HG02973 (cell line): ENCODE results near the gene CCNK.

Experiments used
- ATAC-seq: cut with Tn5 transposase; IDR thresholded peaks from one replicate; pipeline ENCODE4 v1.9.1; 2021; ENCODE audit warnings: moderate library complexity; ENCODE audit not compliant: unreplicated experiment

CCNK gene

GRCh38 chr14:99549684-99550083 lies 68.5 kb downstream of the CCNK start:
- ATAC-seq = no peak

GRCh38 chr14:99550387-99550992 lies 69.3 kb downstream of the CCNK start:
- no peak for ATAC-seq

GRCh38 chr14:99551034-99551922 lies 70.1 kb downstream of the CCNK start:
- no peak for ATAC-seq

GRCh38 chr14:99552021-99552553 lies 70.9 kb downstream of the CCNK start:
- no peak for ATAC-seq

- ATAC-seq = no peak
Measured at GRCh38 chr14:99552572-99553216, 71.5 kb downstream of the CCNK start.

- ATAC-seq = no peak
Measured at GRCh38 chr14:99554184-99554583, 73.0 kb downstream of the CCNK start.

GRCh38 chr14:99554757-99555531 lies 73.7 kb downstream of the CCNK start:
- no peak for ATAC-seq

- no peak for ATAC-seq
Measured at GRCh38 chr14:99556134-99556791, 75.1 kb downstream of the CCNK start.

- no peak for ATAC-seq
Measured at GRCh38 chr14:99559286-99559990, 78.2 kb downstream of the CCNK start.

- ATAC-seq = no peak
Measured at GRCh38 chr14:99560403-99560802, 79.2 kb downstream of the CCNK start.

GRCh38 chr14:99560922-99561683 lies 79.9 kb downstream of the CCNK start:
- ATAC-seq = no peak

- ATAC-seq = no peak
Measured at GRCh38 chr14:99561864-99562263, 80.7 kb downstream of the CCNK start.
